Measurements from ENCODE around the gene NRCAM.

NRCAM gene

DNA sequence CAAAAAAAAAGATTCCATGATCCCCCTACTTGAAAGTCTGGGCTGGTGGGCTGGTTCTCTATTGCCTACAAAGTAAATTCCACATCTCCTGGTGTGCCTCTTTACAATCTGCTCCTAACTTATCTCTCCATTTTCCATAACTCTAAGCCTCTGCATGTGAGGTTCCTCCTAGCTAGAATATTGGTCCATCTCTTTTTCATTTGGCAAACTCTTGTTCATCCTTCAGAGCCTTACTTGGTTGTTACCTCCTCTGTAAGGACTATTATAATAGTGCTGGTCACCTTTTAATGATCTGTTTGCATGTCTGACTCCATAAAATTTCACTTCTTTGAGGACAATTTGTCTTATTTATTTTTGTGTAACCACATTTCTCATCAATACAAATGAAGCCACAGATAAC, 1.6 kb upstream of the NRCAM start:
- DNase-seq: no peak

DNA sequence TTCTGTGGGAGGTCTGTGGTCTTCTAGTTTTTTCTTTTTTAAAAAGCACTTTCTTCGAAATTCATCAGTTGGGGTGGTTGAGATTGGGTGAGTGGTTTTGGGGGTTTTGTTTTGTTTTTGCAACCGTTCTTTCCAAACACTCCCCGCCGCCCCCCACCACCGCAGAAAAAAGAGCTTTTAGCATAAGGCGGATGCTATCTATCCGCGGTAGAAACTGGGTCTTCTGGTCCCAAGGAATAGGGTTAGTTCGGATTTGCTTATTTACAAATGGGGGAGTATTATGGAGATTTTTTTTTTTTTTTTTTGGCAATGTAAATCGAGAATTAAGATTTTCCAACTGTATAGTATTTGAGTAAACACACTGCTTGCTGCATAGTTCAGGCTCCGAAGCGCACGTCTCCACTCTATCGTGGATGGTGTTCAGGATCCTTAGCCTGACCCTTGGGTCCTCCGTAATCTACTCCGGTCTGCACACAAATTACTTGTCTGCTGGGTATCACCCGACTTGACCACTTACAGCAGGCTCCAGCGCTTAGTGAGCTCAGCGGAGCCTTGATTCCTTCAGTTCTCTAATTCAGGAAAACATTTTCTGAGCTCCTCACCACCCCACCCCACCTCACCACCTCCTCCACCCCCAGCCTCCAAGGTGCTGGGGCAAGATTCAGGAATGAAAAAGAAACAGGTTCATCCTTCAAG, 757 bp upstream of the NRCAM start:
- no peak for DNase-seq

DNA sequence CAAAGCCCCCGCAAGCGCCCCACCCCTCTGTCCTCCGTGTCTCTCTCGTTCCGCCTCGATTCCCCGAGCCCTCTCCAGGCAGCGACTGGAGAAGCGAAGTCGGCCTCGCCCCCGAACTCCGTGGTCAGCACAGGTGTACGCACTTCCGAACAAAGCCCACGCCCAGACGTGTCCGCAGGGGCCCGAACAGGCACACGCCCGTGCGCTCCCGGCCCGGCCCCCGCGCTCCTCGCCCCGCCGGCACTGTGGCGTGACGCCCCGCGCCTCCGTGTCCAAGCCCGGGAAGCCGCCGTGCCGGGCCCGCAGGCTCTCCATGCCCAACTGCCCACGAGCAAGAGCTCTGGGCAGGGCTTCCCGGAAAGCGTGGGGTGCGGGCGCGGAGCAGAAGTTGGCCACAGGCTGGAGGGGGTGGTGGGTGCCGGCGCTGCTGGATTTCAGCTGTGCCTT, 662 bp downstream of the NRCAM start:
- DNase-seq: peak; percentile 82

GRCh38 chr7:108454674-108455550, 1.3 kb downstream of the NRCAM start:
- DNase-seq: peak; percentile 76

GRCh38 chr7:108454317-108454673, 1.9 kb downstream of the NRCAM start:
- DNase-seq: no peak

DNA sequence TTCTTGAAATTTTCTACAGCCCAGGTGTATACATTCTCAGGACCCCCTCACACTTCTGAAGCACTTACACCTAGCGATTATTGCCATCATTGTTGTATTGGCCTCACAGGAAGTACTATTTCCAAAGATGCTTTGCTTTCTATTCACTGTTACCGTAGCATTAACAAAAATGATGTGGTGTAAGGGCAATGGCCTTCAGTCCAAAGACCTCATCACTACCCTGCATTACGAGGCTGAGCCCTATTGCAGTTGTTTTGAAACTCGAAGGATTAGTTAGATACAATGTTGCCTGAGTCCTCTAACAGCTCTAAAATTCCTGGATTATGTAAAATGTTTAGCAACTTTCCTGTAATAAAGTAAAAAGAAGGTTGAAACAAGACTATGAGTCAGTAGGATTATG, 2.9 kb downstream of the NRCAM start:
- DNase-seq: no peak

DNA sequence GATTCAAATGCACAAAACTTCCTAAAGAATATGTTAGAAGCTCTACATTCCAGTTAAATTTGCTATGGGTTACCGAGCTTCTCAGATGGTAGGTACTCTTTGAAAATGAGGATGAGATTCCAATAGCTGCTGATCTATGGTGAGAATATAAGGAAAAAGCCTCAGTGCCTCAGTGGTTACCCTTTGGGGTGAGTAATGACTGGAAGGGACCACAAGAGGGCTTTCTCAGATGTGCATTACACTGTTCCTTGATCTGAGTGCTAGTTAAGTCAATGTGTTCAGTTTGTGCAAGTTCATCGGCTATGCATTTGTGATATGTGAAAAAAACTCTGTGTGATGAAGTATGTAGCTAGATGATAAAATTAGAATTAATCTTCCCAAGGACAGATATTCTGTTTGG, 3.5 kb downstream of the NRCAM start:
- DNase-seq: peak; percentile 77

DNA sequence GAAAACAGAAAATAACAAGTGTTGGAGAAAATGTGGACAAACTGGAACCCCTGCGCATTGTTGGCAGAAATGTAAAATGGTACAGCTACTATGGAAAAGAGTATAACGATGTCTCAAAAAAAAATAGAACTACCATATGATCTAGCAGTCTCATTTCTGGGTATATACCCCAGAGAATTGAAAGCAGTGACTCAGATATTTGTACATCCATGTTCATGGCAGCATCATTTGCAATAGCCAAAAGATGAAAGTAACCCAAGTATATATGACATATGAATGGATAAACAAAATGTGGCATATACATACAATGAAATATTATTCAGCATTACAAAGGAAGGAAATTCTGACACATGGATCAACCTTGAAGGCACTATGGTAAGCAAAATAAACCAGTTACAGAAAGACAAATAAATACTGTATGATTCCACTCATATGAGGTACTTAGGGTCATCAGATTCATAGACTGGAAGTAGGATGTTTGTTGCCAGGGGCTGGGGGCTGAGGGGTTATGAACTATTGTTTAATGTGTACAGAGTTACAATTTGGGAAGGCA, 4.9 kb downstream of the NRCAM start:
- DNase-seq: peak; percentile 72

DNA sequence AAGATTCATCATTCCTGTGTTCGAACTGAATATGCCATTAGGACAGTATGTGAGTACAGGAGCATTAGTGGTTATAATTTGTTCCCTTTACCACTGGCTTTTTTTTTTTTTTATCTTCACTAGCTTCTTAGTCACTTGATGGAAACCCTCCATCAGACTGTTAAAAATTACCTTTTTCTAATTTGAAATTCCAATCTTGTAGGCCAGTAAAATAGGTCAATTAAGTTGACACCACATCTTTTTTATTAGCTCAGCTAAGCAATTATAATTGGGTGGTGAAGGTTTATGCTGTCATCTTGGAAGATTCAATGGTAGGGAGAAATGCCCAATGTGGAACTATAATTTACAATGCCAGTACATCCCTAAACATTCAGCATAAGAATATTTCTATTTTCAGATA, 6.1 kb downstream of the NRCAM start:
- DNase-seq: no peak

- no peak for DNase-seq
Measured at GRCh38 chr7:108449521-108449920, 6.7 kb downstream of the NRCAM start.

- DNase-seq: peak; percentile 47
Measured at GRCh38 chr7:108448584-108449505, 7.4 kb downstream of the NRCAM start.

DNA sequence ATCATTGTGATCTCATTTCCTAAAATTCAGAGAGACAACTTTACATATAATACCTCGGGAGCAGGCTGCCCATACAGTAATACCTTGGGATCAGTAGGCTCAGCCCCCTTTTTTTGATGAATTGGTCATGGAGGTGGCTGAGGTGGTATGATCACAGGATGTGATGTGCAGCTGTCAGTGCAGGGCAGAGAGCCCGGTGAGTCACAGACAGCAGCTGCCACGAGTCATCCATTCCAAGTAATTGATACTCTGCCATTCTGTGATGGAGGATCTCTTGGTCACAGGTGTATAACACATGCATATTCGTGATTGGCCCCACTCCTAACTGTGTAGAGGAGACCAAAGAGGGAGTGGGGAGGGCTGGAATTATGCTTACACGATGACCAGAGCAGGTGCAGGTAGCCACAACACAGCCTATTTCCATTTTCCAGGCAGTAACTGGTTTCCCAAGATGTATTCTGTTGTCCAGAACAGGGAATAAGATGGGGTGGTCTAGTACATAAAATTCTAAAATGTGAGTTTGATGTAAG, 14.1 kb downstream of the NRCAM start:
- DNase-seq: peak; percentile 100

- peak; percentile 63 for DNase-seq
Measured at GRCh38 chr7:108441392-108441955, 14.8 kb downstream of the NRCAM start.

DNA sequence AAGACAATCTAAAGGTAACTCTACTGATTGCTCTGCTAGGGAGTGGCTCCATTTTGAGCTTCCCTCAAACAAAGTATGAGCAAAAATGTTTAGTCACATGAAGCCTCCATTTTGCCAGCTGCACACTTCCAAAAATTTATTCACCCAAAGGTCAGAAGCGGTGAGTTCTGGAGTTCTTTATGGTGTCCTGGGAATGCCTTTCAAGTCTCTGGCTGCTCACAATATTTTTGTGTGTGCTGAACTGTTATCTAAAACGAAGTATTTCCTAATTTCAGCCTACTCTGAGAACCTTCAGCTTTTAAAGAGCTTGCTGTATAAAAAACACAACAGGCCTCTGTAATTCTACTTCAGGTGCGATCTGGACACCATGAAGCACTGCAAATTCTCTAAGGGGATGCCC, 15.6 kb downstream of the NRCAM start:
- peak; percentile 41 for DNase-seq

DNA sequence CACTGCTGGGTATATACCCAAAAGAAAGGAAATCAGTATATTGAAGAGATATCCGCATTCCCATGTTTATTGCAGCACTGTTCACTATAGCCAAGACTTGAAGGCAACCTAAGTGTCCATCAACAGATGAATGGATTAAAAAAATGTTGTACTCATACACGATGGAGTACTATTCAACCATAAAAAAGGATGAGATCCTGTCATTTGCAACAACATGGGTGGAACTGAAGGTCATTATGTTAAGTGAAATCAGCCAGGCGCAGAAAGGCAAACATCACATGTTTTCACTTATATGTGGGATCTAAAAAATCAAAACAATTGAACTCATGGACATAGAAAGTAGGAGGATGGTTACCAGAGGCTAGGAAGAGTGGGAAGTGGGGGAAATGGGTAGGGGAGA, 19.3 kb downstream of the NRCAM start:
- peak; percentile 35 for DNase-seq

GRCh38 chr7:108434010-108434409, 22.2 kb downstream of the NRCAM start:
- DNase-seq: peak; percentile 63

DNA sequence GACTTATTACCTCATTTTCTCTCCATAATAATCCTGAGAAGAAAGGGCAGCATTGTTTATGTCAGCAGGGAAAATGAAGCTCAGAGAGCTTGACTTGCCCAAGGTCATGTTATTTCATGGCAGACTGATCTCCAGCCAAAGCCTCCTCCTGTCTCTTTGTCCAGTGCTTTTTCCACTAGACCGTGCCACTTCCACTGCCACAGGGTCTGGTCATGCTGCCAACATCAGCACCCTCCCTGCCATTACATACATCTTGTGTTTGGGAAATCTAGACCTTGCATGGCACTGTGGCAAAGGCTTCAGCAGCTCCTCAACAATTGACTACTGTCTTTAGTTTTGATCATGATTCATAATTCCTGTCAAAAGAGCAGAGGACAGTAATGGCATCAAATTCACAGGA, 25.1 kb downstream of the NRCAM start:
- no peak for DNase-seq

DNA sequence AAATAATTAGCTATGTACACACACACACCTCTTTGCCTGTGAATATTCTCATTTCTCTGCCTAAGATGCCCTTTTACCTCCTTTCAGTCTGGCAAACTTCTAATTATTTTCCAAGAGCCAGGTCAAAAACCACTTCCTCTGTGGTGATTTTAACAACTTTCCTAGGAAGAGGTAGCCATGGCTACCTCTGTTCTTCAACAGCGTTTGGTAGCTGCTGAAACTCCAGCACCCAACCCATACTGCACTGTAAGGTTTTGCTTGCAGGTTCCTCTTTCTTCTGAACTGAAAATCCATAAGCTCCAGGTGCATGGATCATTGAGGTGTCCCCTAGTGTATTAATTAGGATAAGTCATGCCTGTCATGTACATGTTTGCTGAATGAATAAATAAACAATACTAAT, 25.6 kb downstream of the NRCAM start:
- no peak for DNase-seq

- DNase-seq: no peak
Measured at GRCh38 chr7:108427766-108428165, 28.5 kb downstream of the NRCAM start.

DNA sequence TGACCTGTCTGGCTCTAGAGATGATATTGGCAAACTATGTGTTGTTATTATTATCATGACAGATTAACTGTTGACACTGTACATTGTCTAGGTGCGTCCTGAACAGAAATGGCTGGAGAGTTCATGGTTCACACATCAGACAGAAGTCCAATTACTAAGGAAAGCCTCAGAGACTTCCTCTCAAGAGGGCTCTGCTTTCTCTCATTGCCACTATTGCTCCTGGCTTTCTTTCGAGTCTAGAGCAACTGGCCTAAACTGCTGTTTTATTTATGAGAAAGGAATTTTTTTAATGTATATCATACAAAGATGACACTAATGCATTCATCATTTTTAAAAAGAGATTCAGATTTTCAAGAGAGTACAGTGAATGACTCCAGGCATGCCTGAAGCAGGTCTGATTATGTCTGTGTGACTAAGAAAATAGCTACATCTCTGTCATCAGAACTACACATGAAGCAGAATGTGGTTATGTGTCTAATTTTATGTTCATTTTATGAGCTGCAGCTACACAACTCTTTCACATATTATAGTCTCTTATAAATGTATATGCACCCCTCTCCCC, 30.4 kb downstream of the NRCAM start:
- no peak for DNase-seq

DNA sequence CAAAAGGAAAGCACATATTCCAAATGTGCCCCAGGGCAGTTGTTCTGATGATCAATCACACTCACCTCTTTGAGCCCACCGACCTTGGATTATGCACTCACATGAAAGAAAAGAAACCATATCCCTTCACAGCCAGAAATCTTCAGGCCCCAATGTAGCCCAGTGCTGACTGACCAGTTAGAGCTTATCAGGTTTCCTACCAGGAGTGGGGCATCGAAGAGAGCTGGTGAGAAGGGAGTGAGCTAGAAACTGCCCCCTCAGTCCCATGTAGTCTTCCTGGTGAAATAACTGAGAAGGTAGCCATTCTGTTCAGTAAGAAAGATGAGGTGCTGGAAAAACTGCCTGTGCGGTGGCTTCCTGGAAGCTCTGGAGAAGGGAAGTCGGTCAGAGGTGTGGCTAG, 32.2 kb downstream of the NRCAM start:
- no peak for DNase-seq
